ENCODE data around the gene ZNF549.

Gene ZNF549

GRCh38 chr19:57578487-57579205 lies 51.5 kb downstream of the ZNF549 start, which contains the start of gene ZNF416 (continued):
- TF ChIP-seq INSM2 (tag by site-specific recombination; IDR thresholded peaks at IDR 0.05): no peak
- no peak for TF ChIP-seq TRIM28 (IDR thresholded peaks at IDR 0.05; ENCODE audit: borderline replicate concordance, low read length)
- peak; percentile 61; the same call in 1 of the 2 replicates for TF ChIP-seq ZSCAN30 (tag by site-specific recombination; IDR thresholded peaks at IDR 0.05)
- TF ChIP-seq ZNF426 (tag by site-specific recombination; IDR thresholded peaks at IDR 0.05): no peak
- TF ChIP-seq ZNF677 (tag by site-specific recombination; IDR thresholded peaks at IDR 0.05): no peak
- no peak for TF ChIP-seq ZNF704 (tag by site-specific recombination; IDR thresholded peaks at IDR 0.05)
- no peak for TF ChIP-seq ZBTB21 (tag by site-specific recombination; IDR thresholded peaks at IDR 0.05)
- no peak for TF ChIP-seq ZNF843 (tag by site-specific recombination; IDR thresholded peaks at IDR 0.05)
- no peak for TF ChIP-seq ZFP69B (tag by site-specific recombination; IDR thresholded peaks at IDR 0.05)
- TF ChIP-seq ZNF510 (tag by site-specific recombination; IDR thresholded peaks at IDR 0.05; ENCODE audit: insufficient replicate concordance): no peak
- peak; percentile 34; the same call in 1 of the 2 replicates for TF ChIP-seq ZBTB48 (tag by site-specific recombination; IDR thresholded peaks at IDR 0.05)
- TF ChIP-seq ZNF561 (tag by site-specific recombination; IDR thresholded peaks at IDR 0.05; ENCODE audit: borderline replicate concordance): peak; percentile 74; the same call in 1 of the 2 replicates
- TF ChIP-seq ZNF202 (tag by site-specific recombination; IDR thresholded peaks at IDR 0.05; ENCODE audit: borderline replicate concordance): no peak
- TF ChIP-seq ZNF530 (tag by site-specific recombination; IDR thresholded peaks at IDR 0.05; ENCODE audit: low read depth): no peak
- no peak for TF ChIP-seq MYNN (tag by site-specific recombination; IDR thresholded peaks at IDR 0.05; ENCODE audit: borderline replicate concordance)
- TF ChIP-seq ZNF544 (tag by site-specific recombination; IDR thresholded peaks at IDR 0.05): no peak
- TF ChIP-seq ZNF24 (tag by site-specific recombination; IDR thresholded peaks at IDR 0.05): no peak
- TF ChIP-seq ZNF449 (tag by site-specific recombination; IDR thresholded peaks at IDR 0.05): no peak
- TF ChIP-seq GFI1B (tag by site-specific recombination; IDR thresholded peaks at IDR 0.05): no peak
- TF ChIP-seq ZNF629 (tag by site-specific recombination; IDR thresholded peaks at IDR 0.05): peak; percentile 11; the same call in 1 of the 2 replicates
- TF ChIP-seq ZNF664 (tag by site-specific recombination; IDR thresholded peaks at IDR 0.05): 0 out of 2 replicates have a peak, but pooled peaks have one; percentile 18

GRCh38 chr19:57583104-57583520 lies 56.0 kb downstream of the ZNF549 start:
- peaks cover 0 to 8% of the 10 kb centered on the region in 2 experiments; a peak in 1 of 3 replicates for H3K36me3 ChIP-seq (ENCODE audit: control insufficient read depth in 2 of 2, insufficient read depth in 1 of 2, low read length in 2 of 2)
- H3K27ac ChIP-seq (ENCODE audit: extremely low read depth, low read depth, low read length): no peak overlapping the region
- ChIA-PET POLR2A (interaction anchor here (0.6 kb wide), 1 partner anchor 125 kb away, joined by 3 read pairs; no protein-coding TSS in a partner anchor), CTCF (no interaction called here)
- H3K4me1 ChIP-seq (ENCODE audit: control insufficient read depth, insufficient read depth, low read length): 0 out of 2 replicates have a peak, but pooled peaks cover 2% of the 10 kb centered on the region
- H3K9me3 ChIP-seq (ENCODE audit: control insufficient read depth, insufficient read depth, low read depth, low read length): peaks cover 12% of the 10 kb centered on the region
- no peak overlapping the region for H3K4me3 ChIP-seq (ENCODE audit: low read depth, low read length)
- TF ChIP-seq PBX3 (CRISPR knock-in tag; IDR thresholded peaks at IDR 0.05) (no peak), ZNF677 (tag by site-specific recombination; IDR thresholded peaks at IDR 0.05) (no peak), MYNN (tag by site-specific recombination; IDR thresholded peaks at IDR 0.05; ENCODE audit: borderline replicate concordance) (no peak), ZBTB10 (tag by site-specific recombination; IDR thresholded peaks at IDR 0.05) (no peak), ZNF239 (tag by site-specific recombination; IDR thresholded peaks at IDR 0.05) (no peak), ZNF23 (tag by site-specific recombination; IDR thresholded peaks at IDR 0.05; ENCODE audit: borderline replicate concordance) (no peak), ZNF394 (tag by site-specific recombination; IDR thresholded peaks at IDR 0.05; ENCODE audit: borderline replicate concordance) (no peak), ZNF18 (tag by site-specific recombination; IDR thresholded peaks at IDR 0.05) (no peak)
